DND-41 (cell line): ENCODE data around the gene PES1.
"Not testable (repeated sequence)": the region's sequence is repeated elsewhere in the genome, so short reads cannot be mapped to it uniquely, and the experiment has no call there.

Source experiments
- EZH2 ChIP-seq: IDR thresholded peaks from 3 replicates; pipeline ENCODE4 v1.6.1; 2012; ENCODE audit warnings: borderline replicate concordance, low read depth, mild to moderate bottlenecking, moderate library complexity, low read length, inconsistent platforms; ENCODE audit not compliant: severe bottlenecking
- TF ChIP-seq, protein P1 (sequence below): IDR thresholded peaks from 2 replicates; pipeline ENCODE4 v1.5.1; 2012; ENCODE audit warnings: borderline replicate concordance, low read length, moderate library complexity, mild to moderate bottlenecking; ENCODE audit not compliant: poor library complexity, severe bottlenecking; ENCODE audit errors: extremely low read depth

DNA sequence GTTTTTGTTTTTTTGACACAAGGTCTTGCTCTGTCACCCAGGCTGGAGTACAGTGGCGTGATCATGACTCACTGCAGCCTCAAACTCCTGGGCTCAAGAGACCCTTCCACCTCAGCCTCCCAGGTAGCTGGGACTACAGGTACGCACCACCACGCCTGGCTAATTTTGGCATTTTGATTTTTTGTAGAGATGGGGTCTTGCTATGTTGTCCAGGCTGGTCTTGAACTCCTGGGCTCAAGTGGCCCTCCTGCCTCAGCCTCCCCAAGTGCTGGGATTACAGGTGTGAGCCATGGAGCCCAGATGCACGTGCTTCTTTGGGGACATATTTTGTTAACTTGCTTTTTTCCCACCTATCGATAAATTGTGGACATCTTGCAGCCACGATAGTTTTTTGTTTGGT is 24.4 kb downstream of the PES1 start:
- TF ChIP-seq, protein P1, sequence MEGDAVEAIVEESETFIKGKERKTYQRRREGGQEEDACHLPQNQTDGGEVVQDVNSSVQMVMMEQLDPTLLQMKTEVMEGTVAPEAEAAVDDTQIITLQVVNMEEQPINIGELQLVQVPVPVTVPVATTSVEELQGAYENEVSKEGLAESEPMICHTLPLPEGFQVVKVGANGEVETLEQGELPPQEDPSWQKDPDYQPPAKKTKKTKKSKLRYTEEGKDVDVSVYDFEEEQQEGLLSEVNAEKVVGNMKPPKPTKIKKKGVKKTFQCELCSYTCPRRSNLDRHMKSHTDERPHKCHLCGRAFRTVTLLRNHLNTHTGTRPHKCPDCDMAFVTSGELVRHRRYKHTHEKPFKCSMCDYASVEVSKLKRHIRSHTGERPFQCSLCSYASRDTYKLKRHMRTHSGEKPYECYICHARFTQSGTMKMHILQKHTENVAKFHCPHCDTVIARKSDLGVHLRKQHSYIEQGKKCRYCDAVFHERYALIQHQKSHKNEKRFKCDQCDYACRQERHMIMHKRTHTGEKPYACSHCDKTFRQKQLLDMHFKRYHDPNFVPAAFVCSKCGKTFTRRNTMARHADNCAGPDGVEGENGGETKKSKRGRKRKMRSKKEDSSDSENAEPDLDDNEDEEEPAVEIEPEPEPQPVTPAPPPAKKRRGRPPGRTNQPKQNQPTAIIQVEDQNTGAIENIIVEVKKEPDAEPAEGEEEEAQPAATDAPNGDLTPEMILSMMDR: not testable (repeated sequence)
- TF ChIP-seq EZH2: not testable (repeated sequence)
